ENCODE measurements around the gene MATR3.
"Not testable (repeated sequence)": the region's sequence is repeated elsewhere in the genome, so short reads cannot be mapped to it uniquely, and the experiment has no call there.

MATR3 gene, protein sequence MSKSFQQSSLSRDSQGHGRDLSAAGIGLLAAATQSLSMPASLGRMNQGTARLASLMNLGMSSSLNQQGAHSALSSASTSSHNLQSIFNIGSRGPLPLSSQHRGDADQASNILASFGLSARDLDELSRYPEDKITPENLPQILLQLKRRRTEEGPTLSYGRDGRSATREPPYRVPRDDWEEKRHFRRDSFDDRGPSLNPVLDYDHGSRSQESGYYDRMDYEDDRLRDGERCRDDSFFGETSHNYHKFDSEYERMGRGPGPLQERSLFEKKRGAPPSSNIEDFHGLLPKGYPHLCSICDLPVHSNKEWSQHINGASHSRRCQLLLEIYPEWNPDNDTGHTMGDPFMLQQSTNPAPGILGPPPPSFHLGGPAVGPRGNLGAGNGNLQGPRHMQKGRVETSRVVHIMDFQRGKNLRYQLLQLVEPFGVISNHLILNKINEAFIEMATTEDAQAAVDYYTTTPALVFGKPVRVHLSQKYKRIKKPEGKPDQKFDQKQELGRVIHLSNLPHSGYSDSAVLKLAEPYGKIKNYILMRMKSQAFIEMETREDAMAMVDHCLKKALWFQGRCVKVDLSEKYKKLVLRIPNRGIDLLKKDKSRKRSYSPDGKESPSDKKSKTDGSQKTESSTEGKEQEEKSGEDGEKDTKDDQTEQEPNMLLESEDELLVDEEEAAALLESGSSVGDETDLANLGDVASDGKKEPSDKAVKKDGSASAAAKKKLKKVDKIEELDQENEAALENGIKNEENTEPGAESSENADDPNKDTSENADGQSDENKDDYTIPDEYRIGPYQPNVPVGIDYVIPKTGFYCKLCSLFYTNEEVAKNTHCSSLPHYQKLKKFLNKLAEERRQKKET

DNA sequence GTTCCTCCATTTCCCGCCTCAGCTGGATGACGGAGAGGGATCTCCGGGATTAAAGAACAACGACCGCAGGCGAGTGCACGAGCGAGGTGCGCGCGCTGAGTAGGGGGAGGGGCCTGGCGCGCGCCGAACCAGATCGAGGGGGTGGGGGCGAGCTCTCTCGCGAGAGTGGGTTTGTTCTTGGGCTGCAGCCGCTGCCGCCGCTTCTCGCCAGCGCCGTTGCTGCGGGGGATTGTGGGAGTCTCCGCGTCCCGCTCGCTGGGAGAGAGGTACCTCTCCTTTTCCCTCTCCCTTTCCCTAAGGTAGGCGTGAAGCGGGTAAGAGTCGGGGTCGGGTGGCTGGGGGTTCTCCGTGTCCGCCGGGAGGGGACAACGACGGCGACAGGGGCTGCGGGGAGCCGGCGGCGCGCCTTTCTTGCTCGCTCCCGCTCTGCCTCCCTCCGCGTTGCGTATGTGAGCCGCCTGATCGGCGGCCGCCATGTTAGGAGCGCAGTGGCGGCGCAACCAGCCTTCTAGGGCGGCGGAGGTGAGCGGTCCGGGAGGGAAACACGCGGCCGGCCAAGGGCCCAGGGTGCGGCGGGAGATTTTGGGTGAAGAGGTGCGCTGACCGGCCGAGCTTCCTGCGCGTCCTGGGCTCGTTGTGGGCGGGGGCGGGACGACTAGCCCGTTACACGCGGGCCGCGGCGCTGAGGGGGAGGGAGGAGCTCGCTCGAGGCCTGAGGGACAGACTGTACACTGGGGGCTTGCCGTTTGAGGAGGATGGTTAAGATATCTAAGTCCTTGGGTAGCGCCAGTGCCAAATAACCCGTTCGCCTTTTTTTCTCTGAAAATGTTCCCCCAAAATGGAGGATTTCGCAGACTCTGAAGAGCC, at the start of gene MATR3:
TSS of gene MATR3 (plus strand) at position 234 of the 867 bp plus-strand sequence. CDS start 13,676 bp downstream, outside the sequence.
- peak; percentile 90 to 94 for DNase-seq (ENCODE audit: low read depth in 2 of 2)

DNA sequence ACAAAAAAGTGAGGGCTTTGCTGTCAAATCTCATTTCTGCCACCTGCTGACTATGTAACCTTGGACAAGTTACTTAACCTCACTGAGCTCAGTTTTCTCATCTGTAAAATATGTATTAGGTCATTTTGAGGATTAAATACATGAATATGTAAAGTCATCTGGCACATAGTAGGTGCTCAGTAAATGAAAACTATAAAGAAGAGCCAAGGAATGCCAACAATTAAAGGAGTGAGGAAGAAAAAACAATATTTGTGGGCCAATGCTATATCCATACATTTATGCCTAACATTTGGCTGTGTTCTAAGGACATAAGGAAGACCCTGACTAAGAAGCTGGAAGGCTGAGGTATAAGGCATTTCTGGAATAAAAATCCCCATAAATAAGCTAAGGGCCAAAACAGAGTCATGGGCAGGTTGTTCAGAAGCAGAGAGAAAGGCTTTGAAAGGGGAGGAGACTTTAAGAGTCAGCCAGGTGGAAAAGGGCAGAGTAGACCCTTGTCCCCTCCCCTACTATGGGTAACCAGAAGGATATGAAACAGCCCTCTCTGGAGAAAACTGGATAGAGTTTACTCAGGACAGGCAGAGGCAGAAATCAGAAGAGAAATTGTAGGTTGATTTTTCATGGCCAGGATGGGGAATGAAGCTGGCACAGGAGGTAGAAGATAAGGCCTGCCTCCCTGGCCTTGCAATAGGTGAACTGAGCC, 47.8 kb upstream of the MATR3 start:
- DNase-seq (ENCODE audit: low read depth in 2 of 2), result no peak

DNA sequence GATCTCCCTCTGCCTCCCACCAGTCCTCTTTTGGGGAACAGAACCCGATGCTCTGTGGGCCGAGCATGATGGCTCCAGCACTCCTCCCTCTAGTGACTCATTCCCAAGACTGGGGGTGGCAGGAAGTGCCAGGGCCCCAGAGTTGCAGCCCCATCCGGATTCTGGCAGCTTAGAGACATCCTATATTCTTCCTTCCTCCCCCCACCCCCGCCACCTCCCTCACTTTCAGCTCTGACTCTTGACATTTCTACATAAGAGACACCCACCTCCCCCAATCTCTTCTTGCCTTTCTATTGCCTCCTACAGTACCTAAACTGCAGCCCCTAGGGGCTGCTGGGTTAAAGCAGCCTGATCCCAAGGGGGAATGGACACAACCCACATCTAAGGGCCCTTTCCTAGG, 47.1 kb upstream of the MATR3 start:
- DNase-seq (ENCODE audit: low read depth in 2 of 2), result peak; percentile 54 to 57

DNA sequence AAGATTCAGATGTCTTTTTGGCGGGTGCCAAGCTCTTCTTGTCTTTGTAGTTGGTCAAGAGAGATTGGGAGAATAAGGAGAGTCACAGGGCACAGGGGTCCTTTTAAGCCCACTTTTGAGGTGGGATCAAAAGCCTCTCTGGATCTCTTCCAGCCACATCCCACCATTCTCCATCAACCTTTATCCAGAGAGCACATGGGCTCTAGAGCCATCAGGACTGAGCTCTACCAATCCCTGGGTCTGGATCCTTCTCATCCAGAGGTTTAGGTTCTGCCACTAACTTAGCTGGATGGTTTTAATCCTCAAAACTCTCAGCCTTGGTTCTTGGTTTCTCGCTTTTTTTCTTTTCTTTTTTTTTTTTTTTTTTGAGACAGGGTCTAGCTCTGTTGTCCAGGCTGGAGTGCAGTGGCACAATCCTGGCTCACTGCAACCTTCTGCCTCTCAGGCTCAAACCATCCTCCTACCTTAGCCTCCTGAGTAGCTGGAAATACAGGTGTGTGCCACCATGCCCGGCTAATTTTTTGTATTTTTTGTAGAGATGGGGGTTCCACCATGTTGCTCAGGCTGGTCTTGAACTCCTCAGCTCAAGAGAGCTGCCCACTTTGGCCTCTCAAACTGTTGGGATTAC, 44.6 kb upstream of the MATR3 start:
- DNase-seq (ENCODE audit: low read depth in 2 of 2), result no peak

DNA sequence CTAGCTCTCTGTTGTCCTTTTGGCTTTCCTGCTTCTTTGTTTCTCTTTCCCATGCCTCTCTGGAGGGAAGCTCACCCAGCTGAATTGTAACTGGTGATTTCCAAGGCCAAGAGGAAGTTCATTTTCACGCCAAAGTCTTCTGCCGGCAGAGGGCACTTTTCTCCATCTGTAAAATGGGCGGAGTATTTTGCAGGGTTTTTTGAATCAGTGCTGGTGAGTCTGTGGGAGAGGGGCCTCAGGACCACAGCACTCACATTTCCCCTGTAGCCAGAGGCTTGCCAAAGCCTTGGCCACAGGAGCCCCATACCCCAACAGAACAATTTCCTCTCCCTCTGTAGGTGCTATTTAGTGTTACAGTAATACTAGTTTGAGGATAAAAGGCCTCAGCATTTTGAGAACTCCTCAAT, 42.3 kb upstream of the MATR3 start:
- DNase-seq (ENCODE audit: low read depth in 2 of 2), result no peak

DNA sequence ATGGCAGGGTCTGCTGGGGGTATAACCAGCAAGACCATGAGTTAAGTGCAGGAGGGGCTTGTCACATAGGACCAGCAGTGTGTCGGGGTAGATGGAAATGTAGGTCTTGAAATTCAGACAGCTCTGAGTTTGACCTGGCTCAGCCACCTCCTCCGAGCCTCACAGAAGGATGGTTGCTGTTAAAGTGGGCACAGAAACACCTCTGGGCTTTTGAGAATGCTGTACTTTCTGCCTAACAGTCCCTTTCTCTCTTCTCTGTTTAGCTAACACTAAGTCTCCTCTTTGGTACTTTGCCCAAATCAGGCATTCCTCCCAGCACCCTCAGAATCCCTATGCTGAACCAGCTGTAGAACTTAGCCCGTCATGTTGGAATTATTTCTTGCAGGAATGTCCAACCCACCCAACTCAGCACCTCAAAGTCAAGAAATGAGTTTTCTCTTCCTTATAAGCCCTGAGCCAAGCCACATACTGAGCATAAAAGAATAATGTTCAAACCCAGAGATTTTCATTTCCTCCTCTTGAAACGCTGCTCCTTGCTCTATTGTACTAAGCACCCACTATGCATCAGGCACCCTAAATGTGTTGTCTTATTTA, 41.7 kb upstream of the MATR3 start:
- DNase-seq (ENCODE audit: low read depth in 2 of 2), result no peak

DNA sequence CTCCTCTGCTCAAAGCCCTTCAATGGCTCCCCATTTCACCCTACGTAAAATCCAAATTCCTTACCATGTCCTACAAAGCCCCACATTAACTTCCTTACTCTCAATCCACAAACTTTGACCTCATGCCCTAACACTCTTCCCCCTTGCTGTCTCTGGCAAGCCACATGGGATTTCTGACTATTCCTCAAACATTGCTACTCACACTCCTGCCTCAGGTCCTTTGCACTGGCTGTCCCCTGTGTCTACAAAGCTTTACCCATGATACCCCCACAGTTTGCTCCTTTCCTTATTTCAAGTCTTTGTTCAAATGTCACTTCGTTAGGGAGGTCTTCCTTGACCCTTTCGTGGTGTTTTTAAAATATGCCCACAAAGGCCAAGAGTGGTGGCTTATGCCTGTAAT, 40.4 kb upstream of the MATR3 start:
- no peak for DNase-seq (ENCODE audit: low read depth in 2 of 2)

DNA sequence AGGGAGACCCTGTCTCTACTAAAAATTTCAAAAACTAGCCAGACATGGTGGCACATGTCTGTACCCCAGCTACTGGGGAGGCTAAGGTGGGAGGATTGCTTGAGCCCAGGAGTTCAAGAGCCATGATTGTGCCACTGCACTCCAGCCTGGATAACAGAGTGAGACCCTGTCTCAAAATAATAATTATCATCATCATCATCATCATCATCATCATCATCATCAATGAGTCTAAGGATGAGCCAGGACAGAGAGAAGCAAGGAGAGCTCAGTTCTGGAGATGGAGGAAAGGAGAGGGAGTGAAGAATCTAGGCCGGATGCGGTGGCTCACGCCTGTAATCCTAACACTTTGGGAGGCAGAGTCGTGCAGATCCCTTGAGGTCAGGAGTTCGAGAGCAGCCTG, 36.7 kb upstream of the MATR3 start:
- DNase-seq (ENCODE audit: low read depth in 2 of 2), result no peak

DNA sequence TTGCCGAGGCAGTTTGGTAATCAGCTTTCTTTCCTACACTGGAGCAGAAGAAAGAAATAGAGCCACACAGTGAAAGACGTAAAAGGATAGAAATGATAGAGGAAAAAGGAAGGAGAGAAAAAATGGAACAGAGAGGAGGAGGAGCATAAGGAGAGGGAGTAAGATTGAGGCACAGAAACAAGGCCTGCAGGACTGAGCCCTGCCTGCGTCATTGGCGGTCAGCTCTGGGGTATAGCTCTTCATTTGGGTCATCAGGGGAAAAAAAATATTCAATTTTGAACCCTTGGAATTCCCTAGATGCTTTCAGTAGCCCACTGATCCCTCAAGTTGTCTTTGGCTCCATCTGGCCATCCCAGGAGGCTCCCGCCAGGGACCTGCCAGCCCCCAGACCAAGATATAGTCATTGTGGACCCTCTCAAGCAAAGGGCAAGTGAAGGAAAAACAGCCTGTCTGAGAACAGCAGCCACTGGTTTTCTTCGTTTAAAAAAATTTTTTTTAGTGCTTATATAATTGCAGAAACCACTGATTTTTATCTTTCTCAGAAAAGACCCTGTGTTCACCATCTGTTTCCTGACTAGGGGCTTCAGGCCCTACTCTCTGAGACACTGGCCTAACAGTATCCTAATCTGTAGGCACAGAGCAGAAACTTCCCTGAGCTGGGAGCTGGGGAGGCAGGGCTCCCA, 31.3 kb upstream of the MATR3 start:
- no peak for DNase-seq (ENCODE audit: low read depth in 2 of 2)

DNA sequence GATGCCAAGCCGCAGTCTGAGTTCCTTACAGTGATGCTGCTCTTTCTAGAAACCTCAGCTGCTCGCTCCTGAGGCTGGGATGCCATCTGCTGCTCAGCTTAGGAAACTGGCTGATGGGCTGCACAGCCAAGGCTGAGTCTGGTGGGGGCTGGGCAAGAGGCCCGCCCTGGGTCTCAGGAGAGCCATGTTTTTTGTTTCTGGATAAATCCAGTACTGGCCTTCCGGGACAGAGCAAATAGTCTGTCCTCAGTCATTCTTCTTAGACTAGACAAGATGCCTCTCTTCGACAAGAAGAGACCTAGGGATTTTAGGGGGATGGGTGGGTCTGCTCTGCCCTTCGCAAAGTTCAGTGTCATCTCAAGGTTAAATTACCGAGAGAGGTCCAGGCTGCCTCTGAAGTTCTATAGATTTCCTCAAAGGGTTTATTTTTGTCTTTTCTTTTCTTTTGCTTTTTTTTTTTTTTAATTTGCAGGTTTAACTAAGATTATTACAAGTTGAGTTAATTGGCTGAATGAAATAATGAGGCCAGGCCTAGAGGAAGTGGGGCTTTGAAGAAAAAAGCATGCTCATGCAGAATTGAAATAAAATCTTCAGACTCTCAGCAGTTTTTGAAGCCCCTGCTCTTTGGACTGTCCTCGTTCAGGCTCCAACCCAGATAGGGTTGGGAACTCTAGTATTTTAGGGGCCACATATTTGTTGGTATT, 30.6 kb upstream of the MATR3 start:
- peak; percentile 56 to 60 for DNase-seq (ENCODE audit: low read depth in 2 of 2)

DNA sequence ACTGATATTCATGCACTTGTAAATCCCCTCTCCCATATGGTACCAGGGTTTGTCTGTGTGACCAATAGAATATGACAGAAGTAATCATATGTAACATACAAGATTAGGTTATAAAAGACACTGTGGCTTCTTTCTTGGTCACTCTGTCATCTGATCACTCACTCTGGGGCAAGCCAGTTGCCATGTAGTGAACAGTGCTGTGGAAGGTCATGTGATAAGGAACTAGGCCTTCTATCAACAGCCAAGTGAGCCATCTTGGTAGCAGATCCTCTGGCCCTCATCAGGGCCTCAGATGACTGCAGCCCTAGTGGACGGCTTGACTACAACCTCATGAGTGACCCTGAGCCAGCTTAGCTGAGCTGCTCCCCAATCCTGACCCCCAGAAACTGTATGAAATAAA, 30.0 kb upstream of the MATR3 start:
- no peak for DNase-seq (ENCODE audit: low read depth in 2 of 2)

DNA sequence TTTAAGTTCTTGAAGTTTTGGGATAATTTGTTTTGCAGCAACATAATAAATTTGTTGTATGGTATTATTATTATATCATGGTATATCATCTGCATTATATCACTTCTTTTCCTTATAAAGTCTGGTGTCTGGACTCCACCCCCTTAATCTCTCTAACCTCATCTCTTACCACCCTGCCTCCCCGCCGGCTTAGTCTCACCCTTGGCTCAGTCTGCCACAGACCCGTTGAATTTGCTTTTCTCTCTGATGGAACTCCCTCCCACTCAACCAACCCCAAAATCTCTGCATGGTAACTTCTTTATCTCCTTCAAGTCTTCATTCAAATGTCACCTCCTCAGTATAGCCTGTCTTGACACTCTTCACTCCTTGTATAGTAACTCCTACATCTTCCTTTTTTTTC, 29.6 kb upstream of the MATR3 start:
- DNase-seq (ENCODE audit: low read depth in 2 of 2), result no peak

DNA sequence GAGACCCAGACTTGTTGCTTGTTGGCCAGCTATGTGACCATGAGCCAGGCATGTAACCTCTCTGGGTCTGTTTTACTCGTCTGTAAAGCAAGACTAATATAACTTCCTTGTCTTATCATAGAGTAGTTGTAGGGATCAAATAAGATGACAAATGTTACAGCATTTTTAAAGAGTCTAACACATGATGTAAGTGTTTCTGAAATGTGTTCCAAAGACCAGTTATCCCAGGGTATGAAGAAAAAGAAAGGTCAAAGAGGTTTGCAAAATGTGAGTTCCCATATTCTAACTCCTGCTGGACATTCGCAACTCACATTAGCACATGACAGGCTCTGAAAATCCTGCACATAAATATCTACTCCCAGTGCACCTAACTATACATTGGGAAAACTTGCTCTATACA, 28.5 kb upstream of the MATR3 start:
- DNase-seq (ENCODE audit: low read depth in 2 of 2), result no peak

DNA sequence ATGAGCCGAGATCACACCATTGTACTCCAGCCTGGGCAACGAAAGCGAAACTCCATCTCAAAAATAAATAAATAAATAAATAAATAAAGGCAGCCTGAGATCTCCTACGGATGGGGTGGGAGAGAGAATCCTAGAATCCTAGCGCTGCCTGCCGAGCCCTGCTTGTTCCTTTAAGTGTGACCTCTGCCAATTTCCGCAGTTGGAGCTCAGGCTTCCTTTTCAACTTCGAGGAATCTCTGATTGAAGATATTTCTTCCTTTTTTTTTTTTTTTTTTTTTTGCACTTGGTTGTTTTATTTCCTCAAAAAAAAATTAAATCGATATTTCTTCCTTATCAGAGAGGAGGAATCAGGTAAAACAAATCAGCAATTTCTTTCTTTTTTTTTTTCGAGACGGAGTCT, 27.3 kb upstream of the MATR3 start:
- DNase-seq (ENCODE audit: low read depth in 2 of 2), result no peak

DNA sequence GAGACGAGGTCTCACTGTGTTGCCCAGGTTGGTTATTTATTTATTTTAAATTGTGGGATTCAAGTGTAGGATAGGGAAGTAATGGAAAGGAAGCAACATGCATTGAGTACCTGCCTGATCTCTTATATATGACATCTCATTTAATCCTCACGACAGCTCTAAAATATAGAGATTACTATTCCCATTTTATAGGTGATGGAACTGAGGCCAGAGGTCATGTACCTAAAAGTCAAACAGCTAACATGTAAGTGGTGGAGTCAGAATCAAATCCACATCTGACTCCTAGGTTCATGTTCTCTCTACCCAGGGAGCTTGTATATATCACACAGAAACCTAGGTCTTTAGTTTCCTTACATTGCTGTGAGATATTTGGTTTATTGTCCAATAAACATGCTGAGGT, 26.1 kb upstream of the MATR3 start:
- DNase-seq (ENCODE audit: low read depth in 2 of 2), result no peak

DNA sequence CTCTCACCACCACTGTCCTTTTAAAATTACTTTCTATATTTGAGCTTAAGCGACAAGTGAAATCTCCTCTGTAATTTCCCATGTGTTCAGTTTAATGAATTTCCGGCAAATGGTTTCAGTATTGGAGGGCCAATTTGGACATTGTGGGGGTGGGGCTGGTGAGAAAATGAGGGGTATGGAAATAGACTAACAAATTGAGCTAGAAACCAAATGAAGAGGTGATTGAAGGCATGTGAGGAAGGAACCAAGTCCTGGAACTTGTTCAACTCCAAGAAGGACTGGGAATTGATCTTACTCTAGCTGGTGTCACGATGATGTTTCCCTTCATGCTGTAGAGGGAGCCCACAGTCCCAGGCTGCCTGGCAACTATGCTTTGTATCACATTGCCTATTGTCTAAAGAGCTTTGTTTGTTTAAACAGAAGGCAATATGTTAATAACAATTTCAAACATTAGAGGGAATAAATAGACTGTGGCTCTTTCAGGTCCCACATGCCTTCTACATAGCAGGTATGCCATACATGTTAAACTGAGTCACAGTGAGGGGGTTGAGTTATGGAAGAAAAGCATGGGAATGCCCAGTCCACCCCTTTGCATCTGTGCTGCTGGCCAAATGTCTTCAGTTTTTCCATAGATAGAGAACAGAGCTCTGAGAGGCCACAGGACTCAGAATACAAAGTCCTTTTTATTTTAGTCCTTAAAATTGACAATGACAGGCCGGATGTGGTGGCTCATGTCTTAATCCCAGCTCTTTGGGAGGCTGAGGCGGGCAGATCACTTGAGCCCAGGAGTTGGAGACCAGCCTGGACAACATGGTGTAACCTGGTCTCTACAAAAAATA, 25.0 kb upstream of the MATR3 start:
- no peak for DNase-seq (ENCODE audit: low read depth in 2 of 2)

DNA sequence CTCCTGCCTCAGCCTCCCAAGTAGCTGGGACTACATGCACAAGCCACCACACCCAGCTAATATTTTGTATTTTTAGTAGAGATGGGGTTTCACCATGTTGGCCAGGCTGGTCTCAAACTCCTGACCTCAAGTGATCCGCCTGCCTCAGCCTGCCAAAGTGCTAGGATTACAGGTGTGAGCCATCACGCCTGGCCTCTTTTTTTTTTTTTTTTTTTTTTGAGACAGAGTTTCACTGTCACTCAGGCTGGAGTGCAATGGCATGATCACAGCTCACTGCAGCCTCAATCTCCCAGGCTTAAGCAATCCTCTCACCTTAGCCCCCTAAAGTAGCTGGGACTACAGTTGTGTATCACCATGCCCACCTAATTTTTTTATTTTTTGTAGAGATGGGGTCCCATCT, 22.8 kb upstream of the MATR3 start:
- DNase-seq (ENCODE audit: low read depth in 2 of 2), result not testable (repeated sequence)
